HepG2 (cell line): ENCODE results near the gene CDH1. TPM values are rescaled to one million over a fixed set of nuclear protein-coding genes. Genes with fewer than 3 reads are reported as not detected.
A peak's percentile ranks its signal among the peaks of the same experiment; 100 is the strongest.

ENCODE experiments used
- ATF7 ChIP-seq, 2 experiments: fragments of 450-650 bp in 1 of 2; sonication (generic) in 1 of 2; formaldehyde crosslinking in 1 of 2; IDR thresholded peaks; 2 replicates each; pipeline versions ENCODE4 v1.4.0 to v1.6.1; 2016 to 2020; ENCODE audit warnings: antibody characterized with exemption in 1 of 2, mild to moderate bottlenecking in 1 of 2, missing genetic modification reagents in 1 of 2
- FOXP1 ChIP-seq, 2 experiments: fragments of 450-650 bp in 1 of 2; IDR thresholded peaks; 2 replicates each; pipeline ENCODE4 v1.6.1; 2017 to 2018; ENCODE audit warnings: antibody characterized with exemption in 1 of 2
- HNRNPUL1 ChIP-seq: fragments of 200-400 bp; formaldehyde crosslinking; IDR thresholded peaks from 2 replicates; pipeline ENCODE4 v1.6.1; 2017; ENCODE audit warnings: low read depth, mild to moderate bottlenecking, low read length, moderate library complexity
- IRF2 ChIP-seq: IDR thresholded peaks from 2 replicates; pipeline ENCODE4 v1.6.1; 2018; ENCODE audit warnings: missing genetic modification reagents, missing compliant biosample characterization
- MEIS2 ChIP-seq: sonication (generic); formaldehyde crosslinking; IDR thresholded peaks from 2 replicates; pipeline ENCODE4 v1.9.0; 2021; ENCODE audit warnings: mild to moderate bottlenecking, missing genetic modification reagents
- RBM22 ChIP-seq: fragments of 200-400 bp; formaldehyde crosslinking; optimal IDR thresholded peaks from 2 replicates; pipeline ENCODE3; 2017; ENCODE audit warnings: mild to moderate bottlenecking, low read length, moderate library complexity
- RERE ChIP-seq: IDR thresholded peaks from 2 replicates; pipeline ENCODE4 v1.6.1; 2016; ENCODE audit warnings: low read depth, missing genetic modification reagents, missing compliant biosample characterization
- SAFB2 ChIP-seq: sonication (generic); formaldehyde crosslinking; IDR thresholded peaks from 2 replicates; pipeline ENCODE4 v1.5.1; 2020; ENCODE audit warnings: missing genetic modification reagents, low read depth, mild to moderate bottlenecking, borderline replicate concordance
- SAP130 ChIP-seq: IDR thresholded peaks from 2 replicates; pipeline ENCODE4 v1.6.1; 2016; ENCODE audit warnings: low read depth
- SIN3A ChIP-seq: IDR thresholded peaks from 2 replicates; pipeline ENCODE4 v1.6.1; 2011; ENCODE audit warnings: low read depth, mild to moderate bottlenecking, control low read depth, low read length, borderline replicate concordance
- SIN3B ChIP-seq: fragments of 150-350 bp; IDR thresholded peaks from 2 replicates; pipeline ENCODE4 v1.6.1; 2014; ENCODE audit warnings: low read length
- SIX4 ChIP-seq: sonication (generic); formaldehyde crosslinking; IDR thresholded peaks from 2 replicates; pipeline ENCODE4 v1.4.0; 2020; ENCODE audit warnings: missing genetic modification reagents
- U2AF2 ChIP-seq: fragments of 200-400 bp; formaldehyde crosslinking; IDR thresholded peaks from 2 replicates; pipeline ENCODE4 v1.6.1; 2017; ENCODE audit warnings: low read depth, mild to moderate bottlenecking, low read length
- ZKSCAN1 ChIP-seq: fragments of 150-350 bp; IDR thresholded peaks from 2 replicates; pipeline ENCODE4 v1.6.1; 2014; ENCODE audit warnings: low read length
- ZNF260 ChIP-seq: sonication (generic); formaldehyde crosslinking; IDR thresholded peaks from 2 replicates; pipeline ENCODE4 v1.4.0; 2020; ENCODE audit warnings: missing genetic modification reagents, low read depth, mild to moderate bottlenecking, borderline replicate concordance
- ZNF605 ChIP-seq: sonication (generic); formaldehyde crosslinking; IDR thresholded peaks from 2 replicates; pipeline ENCODE4 v1.8.0; 2022; ENCODE audit warnings: mild to moderate bottlenecking, missing genetic modification reagents
- ZNF792 ChIP-seq: IDR thresholded peaks from 2 replicates; pipeline ENCODE4 v1.6.1; 2016
- polyA plus RNA-seq, 8 experiments: library from polyadenylated mRNA; depleted of rRNA in 3 of 8; stranded (reverse) in 7 of 8; unstranded in 1 of 8; fragments of >200 nt; fragmentation: Illumina TruSeq in 4 of 8; extraction: Trizol in 4 of 8; gene quantifications; 2 replicates each; pipeline versions ENCODE4 v1.2.1 to v1.2.3, GENCODE V29; 2011 to 2016; ENCODE audit warnings: low read depth in 4 of 8, missing spikeins in 1 of 8, mixed read lengths in 1 of 8; ENCODE audit not compliant: insufficient read depth in 1 of 8
- total RNA-seq, 5 experiments: library from RNA; depleted of rRNA; stranded (reverse); fragments of >200 nt; fragmentation: Illumina TruSeq; extraction: Trizol; gene quantifications; 2 replicates each; pipeline ENCODE4 v1.2.3, GENCODE V29; 2016; ENCODE audit warnings: low read depth in 1 of 5

CDH1 gene
- total and polyA plus RNA-seq, 2 of the 13 experiments (the other 11 are each of a cell fraction or from before 2014, with no cell fraction given) = 0.95 to 9.8 TPM

DNA sequence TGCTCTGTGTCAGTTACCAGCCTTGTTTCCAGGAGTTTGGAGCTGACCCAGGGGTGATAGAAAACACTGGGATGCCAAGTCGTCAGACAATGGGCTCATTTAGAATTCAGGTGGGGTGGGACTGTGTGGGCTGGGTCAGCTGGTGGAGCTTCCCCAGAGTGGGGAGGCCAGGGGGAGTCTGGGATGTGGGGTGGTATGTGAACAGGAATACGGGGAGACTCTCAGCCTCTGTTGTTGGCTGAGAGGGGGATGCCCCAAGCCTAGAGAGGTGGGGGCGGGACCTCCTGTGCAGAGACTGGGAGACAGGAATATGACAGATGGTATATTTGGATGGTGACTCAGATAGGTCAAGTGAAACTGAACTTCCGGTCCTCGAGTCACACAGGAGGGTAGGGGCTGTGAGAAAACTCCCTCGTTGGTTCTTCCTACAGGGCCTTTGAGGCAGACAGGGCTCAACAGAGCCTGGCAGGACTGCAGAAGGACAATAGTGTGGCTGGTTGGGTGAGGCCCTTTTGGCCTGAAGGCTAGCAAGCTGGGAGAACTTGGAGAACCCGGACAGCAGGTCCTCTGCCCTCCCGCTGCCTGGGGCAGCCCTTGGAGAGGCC lies 23.7 kb downstream of the CDH1 start (continued):
- TF ChIP-seq SAFB2 (CRISPR knock-in tag) (no peak), ZNF792 (peak; percentile 25; the same call in 1 of the 2 replicates), ZKSCAN1 (no peak), SAP130 (CRISPR knock-in tag) (peak; percentile 62), HNRNPUL1 (no peak), SIN3B (no peak), U2AF2 (no peak), MEIS2 (CRISPR knock-in tag) (peak; percentile 78; the same call in 1 of the 2 replicates), SIX4 (CRISPR knock-in tag) (no peak), SIN3A (no peak), RBM22 (no peak), ZNF605 (CRISPR knock-in tag) (0 out of 2 replicates have a peak, but pooled peaks have one; percentile 18), ATF7 (IDR thresholded peaks at IDR 0.05) (no peak), ATF7 (CRISPR knock-in tag; IDR thresholded peaks at IDR 0.05) (no peak), RERE (no peak), FOXP1 (IDR thresholded peaks at IDR 0.05) (no peak), FOXP1 (CRISPR knock-in tag; IDR thresholded peaks at IDR 0.05) (no peak), ZNF260 (CRISPR knock-in tag) (no peak), IRF2 (CRISPR knock-in tag) (no peak)
